ENCODE data around the gene MCRS1.
"Not testable (repeated sequence)": the region's sequence is repeated elsewhere in the genome, so short reads cannot be mapped to it uniquely, and the experiment has no call there.

MCRS1 gene

GRCh38 chr12:49567611-49568441, at the start of gene MCRS1:
MCRS1 (minus strand) TSS chr12:49568142; CDS start chr12:49566731, 1,411 bp downstream.
- DNase-seq, result peak; percentile 54

- DNase-seq, result no peak
Observed at GRCh38 chr12:49616533-49617219, 48.7 kb upstream of the MCRS1 start.

GRCh38 chr12:49615725-49616124, 47.8 kb upstream of the MCRS1 start:
- DNase-seq, result no peak

DNA sequence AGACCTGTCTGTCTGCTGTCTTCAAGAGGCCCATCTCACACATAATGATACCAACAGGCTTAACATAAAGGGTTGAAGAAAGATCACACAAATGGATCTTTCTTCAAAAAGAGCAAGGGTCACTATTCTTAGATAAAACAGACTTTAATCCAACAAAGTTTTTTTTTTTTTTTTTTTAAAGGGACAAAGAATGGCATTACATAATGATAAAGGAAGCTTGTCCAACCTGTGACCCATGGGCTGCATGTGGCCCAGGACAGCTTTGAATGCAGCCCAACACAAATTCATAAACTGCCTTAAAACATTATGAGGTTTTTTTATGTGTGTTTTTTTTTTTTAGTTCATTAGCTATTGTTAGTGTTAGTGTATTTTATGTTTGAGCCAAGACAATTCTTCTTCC, 44.3 kb upstream of the MCRS1 start:
- DNase-seq, result no peak

DNA sequence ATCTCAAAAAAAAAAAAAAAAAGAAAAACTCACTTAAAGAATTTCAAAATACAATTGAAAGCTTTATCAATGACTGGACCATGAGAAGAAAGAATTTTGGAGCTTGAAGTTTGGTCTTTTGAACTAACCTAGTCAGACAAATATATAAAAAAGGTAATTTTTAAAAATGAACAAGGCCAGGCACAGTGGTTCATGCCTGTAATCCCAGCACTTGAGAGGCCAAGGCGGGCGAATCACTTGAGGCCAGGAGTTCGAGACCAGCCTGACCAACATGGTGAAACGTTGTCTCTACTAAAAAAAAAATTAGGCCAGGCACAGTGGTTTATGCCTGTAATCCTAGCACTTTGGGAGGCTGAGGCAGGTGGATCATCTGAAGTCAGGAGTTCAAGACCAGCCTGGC, 42.8 kb upstream of the MCRS1 start:
- not testable (repeated sequence) for DNase-seq

GRCh38 chr12:49609875-49610154, 41.9 kb upstream of the MCRS1 start:
- no peak for DNase-seq

DNA sequence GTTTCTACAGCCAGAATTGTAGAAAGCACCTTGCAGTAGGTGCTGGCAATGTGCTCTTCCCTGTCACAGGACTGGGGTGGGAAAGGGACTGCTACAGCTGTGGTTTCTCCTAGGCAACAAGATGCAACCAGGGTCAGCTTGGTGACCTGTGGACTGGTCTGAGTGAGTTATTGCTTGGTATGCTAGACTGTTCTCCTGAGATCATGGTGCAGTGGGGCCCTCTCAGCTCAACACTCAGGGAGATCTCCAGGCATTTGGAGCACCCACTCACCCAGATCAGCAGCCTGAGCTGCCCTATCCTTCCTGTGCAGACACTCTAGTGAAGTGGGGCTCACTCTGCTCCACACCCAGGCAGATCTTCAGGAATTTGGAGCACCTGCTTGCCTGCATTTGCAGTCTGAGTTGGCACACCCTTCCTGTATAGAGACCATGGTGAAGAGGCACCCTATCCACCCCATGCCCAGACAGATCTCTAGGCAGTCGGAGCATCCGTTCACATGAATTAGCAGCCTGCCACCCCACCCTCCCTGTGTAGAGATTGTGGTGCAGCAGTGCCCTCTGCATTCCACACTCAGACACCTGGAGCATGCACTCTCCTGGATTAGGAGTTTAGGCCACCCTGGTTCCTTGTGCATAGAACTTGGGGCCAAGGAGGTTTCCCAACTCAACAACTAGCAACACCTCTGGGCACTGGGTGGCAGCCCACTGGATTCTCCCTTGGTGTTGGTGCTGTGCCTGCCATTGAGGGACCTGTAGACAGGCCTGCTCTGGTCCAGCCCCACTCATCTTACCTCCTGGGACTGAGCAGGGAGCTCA, 41.3 kb upstream of the MCRS1 start:
- no peak for DNase-seq

- DNase-seq, result not testable (repeated sequence)
Observed at GRCh38 chr12:49605539-49605938, 37.6 kb upstream of the MCRS1 start, which contains the start of gene FAM186B. FAM186B (minus strand) TSS chr12:49605639; CDS start chr12:49605477, 162 bp downstream.

DNA sequence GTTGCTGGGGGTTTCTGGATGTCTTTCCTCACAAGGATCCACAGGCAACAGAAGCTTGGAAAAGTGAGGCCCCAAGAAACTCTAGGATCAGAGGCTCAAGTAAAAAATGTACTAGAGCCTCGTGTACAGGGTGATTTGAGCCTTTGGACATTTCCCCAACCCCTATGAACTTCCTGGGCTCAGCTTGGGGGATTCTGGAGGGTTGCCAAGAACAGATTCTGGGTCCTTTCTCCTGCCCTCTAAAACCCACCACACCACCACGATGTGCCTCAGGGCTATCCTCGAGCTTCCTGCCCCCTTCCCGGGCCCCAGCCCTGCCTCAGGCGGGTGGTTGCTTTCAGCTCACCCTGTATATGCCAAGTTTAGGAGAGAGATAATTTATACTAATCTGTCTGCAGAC, 36.9 kb upstream of the MCRS1 start:
- no peak for DNase-seq

- DNase-seq, result no peak
Observed at GRCh38 chr12:49603721-49604120, 35.8 kb upstream of the MCRS1 start.

GRCh38 chr12:49599961-49600360, 32.0 kb upstream of the MCRS1 start:
- DNase-seq, result no peak

- DNase-seq, result no peak
Observed at GRCh38 chr12:49598527-49598926, 30.6 kb upstream of the MCRS1 start.

DNA sequence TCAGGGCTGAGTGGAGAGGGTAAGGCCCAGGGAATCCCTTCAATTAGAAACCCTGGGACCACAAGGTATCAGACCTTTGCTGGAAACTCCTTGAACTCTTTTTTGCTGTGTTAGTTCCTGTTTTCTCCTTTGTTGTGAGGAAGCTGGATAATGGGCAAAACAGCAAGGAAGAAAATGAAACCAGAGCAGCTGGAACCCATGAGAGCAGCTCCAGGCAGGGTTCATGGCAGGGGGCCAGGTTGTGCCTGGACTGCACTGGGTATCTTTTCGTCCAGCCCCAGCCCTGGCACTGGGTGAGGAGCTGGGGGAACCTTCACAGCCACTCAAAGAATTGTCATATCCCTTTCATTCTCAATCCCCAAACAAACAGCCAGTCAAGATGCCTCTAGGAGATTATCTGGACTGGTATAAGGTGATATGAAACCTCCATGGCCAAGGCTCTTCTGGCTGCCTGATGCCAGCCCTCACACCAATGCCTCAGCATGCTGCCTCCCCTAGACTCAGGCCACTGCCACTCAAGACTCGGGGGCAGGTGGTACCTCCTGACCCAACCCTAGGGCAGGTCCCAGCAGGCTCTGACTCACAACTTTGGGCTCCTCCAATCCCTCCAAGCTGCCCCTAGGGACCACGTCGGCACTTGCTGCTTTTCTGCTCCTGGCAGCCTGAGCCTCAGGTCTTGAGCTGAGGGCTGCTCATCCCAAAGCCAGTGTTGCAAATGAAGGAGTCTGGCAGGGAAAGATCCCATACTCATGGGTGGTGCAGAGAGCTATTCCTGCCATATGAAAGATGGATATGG, 21.0 kb upstream of the MCRS1 start:
- no peak for DNase-seq

- DNase-seq, result no peak
Observed at GRCh38 chr12:49588281-49588680, 20.3 kb upstream of the MCRS1 start.

DNA sequence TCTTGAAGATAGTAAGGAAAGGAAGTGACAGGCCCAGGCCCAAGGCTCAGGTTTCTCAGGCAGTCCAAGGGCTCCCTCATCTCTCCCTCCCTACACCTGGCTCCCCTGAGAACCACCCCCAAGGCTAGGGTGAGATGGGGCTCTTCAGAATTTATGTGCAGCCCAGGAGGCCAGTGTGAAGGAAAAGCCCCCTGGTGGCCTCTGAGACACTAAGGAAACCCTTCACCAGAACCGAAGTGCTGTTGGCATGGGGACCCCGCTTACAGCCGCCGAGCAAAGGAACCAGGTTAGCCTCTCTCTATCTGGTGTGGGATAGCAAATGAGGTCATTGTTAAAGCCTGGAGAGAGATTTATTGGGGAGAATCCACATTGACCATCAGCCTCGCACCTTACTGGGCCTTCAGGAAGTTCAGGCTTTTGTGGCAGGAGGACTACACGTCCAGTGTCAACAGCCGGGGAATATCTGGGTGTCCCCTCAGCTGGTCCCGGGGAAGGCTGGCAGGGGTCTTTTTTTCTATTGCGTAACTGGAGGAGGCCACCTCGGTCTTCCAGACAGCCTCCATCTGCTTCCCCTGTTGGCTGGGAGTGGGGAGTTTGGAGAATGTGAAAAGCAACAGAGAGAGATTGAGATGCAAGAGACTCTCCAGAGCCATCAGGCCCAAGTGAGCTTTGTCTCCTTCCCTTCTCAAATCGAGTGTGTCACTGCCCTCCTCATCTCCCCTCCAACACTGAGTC, 19.4 kb upstream of the MCRS1 start:
- no peak for DNase-seq

DNA sequence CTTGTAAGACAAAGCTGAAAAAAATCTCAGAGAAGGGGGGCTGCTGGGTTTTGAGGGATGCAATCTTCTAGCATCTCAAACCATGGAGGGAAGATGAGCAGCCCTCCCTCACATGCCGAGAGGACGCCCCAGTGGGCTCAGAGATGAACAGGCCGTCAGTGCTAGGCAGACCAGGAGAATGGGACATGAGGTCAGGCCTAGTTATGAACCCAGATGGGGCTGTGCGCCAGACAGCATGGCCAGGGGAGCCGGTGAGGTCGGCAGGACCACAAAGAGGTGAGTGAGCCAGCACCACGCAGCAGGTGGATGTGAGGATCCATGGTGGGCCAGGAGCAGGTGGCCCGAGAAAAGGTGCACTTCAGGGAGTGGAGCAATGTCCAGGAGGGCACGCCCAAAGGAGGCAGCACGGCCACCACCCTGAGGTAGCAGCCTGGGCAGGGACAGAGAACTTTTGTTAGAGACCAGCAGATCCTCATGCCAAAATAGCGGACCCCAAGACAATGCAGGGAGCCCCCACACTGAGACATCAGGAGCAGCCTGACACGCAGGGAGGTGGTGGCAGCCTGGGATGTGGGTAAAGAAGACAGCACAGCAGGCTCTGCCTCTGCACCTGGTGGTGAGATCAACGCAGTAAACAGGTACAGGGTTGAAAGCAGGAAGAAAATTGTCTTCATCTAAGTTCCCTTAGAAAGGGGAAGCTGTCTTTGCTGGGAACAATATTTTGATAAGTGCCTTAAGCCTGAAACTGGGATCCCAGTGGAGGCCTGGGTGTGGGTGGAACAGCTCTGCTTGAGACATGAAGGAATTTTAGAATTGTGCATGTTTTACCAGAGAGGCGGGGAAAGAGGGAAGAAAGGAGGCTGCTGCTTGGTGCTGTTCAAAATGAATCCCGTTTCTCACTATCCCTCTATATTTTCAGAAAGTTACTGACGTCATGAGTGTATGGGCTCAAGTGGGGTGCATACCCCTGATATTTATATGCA, 17.8 kb upstream of the MCRS1 start:
- no peak for DNase-seq

DNA sequence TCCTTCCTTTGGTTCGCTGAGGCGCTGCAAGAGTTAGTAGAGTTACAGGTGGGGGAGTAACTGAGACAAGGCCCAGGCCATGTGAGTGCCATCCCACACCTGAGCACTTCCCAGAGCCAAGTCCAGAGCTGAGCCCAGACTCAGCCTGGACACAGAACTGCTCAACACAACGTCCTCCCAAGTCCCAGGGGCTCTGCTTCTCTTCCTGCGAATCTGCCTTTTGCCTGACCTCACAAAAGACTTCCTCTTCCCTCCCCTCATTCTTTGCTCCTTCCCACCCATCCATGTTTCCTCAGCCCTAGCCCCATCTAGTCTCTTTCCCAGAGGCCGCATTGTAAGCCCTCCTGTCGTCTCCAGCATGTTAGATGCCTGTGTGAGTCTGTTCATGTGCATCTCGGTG, 16.6 kb upstream of the MCRS1 start:
- DNase-seq, result no peak

DNA sequence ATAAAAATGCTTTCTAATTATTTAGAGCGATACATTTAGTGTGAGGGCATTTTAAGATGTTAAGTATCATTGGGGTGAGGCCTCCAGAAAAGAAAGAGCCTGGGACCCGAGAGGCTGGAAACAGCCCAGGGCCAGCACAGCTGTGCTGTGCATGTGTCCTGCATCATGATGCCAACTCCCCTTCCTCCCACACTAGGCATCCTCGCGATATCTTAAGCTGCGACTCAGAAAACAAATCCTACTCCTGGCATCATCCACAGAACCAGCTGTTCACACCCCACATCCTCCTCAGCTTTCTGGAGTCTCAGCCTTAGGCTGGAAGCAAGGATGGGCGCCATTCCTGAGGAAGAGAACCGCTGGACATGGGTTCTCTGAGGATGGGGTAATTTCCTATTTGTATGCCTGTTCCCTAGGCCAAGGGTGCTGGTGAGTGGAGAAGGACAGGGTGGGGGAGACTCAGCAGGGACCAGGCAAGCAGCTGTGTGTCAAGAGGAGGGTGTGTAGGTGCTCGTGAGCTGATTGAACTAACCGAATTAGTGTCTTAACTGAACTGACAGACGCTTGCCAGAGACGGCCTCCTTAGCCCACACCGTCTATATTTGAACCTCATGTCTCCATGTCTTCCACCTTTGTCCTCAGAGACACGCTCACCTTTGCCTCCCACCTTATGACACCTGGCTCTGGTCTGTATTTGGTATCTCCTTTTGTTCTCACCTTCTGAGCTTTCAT, 15.6 kb upstream of the MCRS1 start:
- no peak for DNase-seq

- DNase-seq, result no peak
Observed at GRCh38 chr12:49582850-49583249, 14.9 kb upstream of the MCRS1 start.

DNA sequence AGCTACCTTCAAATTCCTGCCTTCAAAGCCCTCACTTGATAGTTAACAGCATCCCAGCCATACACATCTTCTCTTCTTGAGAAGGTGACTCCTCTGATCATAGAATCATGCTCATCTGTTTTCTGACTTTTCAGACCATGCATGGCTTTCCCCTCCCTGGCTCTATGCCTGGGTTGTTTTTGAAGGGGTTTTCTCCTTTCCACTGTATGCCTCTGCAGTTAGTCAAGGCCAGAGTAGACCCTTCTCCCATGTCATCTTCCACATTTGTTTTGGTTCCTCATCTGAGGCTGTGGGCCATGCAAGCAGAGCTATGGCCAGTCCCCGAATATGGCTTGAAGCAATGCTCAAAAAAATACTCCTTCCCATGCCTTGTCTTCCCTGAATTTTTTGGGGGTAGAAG, 14.3 kb upstream of the MCRS1 start:
- no peak for DNase-seq

All from SIG-M5 (cell line).